HCT116 (cell line): Measurements from ENCODE around the gene BSG.

Experiments
- CTCF ChIP-seq, 3 experiments: fragments of 200-600 bp in 1 of 3; sonication (generic) in 1 of 3; IDR thresholded peaks in 2 of 3; conservative IDR thresholded peaks in 1 of 3; 2 replicates each; pipeline ENCODE4 v1.5.1; 2012 to 2017; ENCODE audit warnings: low read depth in 2 of 3, low read length in 2 of 3, antibody characterized with exemption in 1 of 3, borderline replicate concordance in 1 of 3, control low read depth in 1 of 3, mild to moderate bottlenecking in 1 of 3, mixed read lengths in 1 of 3, mixed run types in 1 of 3, moderate library complexity in 1 of 3; ENCODE audit not compliant: insufficient read depth in 1 of 3
- EZH2 ChIP-seq: fragments of 200-600 bp; sonication (generic); IDR thresholded peaks from 2 replicates; pipeline ENCODE4 v1.6.1; 2017; ENCODE audit warnings: antibody characterized with exemption, mixed run types
- EZH2phosphoT487 ChIP-seq: fragments of 200-600 bp; IDR thresholded peaks from 2 replicates; pipeline ENCODE4 v1.6.1; 2018; ENCODE audit warnings: antibody characterized with exemption, borderline replicate concordance
- POLR2A ChIP-seq: IDR thresholded peaks from 2 replicates; pipeline ENCODE4 v1.7.0; 2011; ENCODE audit warnings: borderline replicate concordance; ENCODE audit not compliant: insufficient read depth, insufficient read length; ENCODE audit errors: extremely low read depth
- POLR2AphosphoS5 ChIP-seq: IDR thresholded peaks from 2 replicates; pipeline ENCODE4 v1.6.1; 2011; ENCODE audit warnings: mild to moderate bottlenecking, low read depth, low read length, moderate library complexity
- RAD21 ChIP-seq: IDR thresholded peaks from 2 replicates; pipeline ENCODE4 v1.6.1; 2012; ENCODE audit warnings: low read depth, mild to moderate bottlenecking
- REST ChIP-seq: IDR thresholded peaks from 2 replicates; pipeline ENCODE4 v1.6.1; 2012; ENCODE audit warnings: low read depth
- YY1 ChIP-seq: IDR thresholded peaks from 2 replicates; pipeline ENCODE4 v1.6.1; 2011; ENCODE audit warnings: low read length, low read depth, moderate library complexity, mild to moderate bottlenecking; ENCODE audit not compliant: insufficient replicate concordance; ENCODE audit errors: extremely low read depth

- TF ChIP-seq CTCF (IDR thresholded peaks at IDR 0.05 in 2 of 3, conservative IDR thresholded peaks at IDR 0.05 in 1 of 3; ENCODE audit: borderline replicate concordance in 1 of 3, insufficient read depth in 1 of 3, low read depth in 2 of 3, low read length in 2 of 3) (no peak), REST (no peak), POLR2AphosphoS5 (no peak), RAD21 (no peak), EZH2phosphoT487 (no peak), POLR2A (no peak), EZH2 (no peak), YY1 (no peak)
Measured at GRCh38 chr19:607301-608154, 35.1 kb downstream of the BSG start.
